GM19438 (cell line): ENCODE results near the gene OOSP4A.

Source experiments
- ATAC-seq: cut with Tn5 transposase; IDR thresholded peaks from one replicate; pipeline ENCODE4 v1.9.1; 2021; ENCODE audit warnings: low read depth; ENCODE audit not compliant: unreplicated experiment

The OOSP4A gene

GRCh38 chr11:59963733-59964132 is at the start of gene OOSP4A:
Gene OOSP4A (plus strand): TSS chr11:59964033. CDS start chr11:59964033, 0 bp downstream.
- no peak for ATAC-seq

- no peak for ATAC-seq
Measured at GRCh38 chr11:59918480-59918879, 45.4 kb upstream of the OOSP4A start.

- no peak for ATAC-seq
Measured at GRCh38 chr11:59918987-59919589, 44.7 kb upstream of the OOSP4A start.

- no peak for ATAC-seq
Measured at GRCh38 chr11:59923813-59924212, 40.0 kb upstream of the OOSP4A start.

- ATAC-seq: no peak
Measured at GRCh38 chr11:59931688-59932087, 32.1 kb upstream of the OOSP4A start.

- ATAC-seq: no peak
Measured at GRCh38 chr11:59938132-59938531, 25.7 kb upstream of the OOSP4A start, which contains the start of gene OOSP1. Gene OOSP1 (plus strand): TSS chr11:59938432. CDS start chr11:59938455, 23 bp downstream.

- ATAC-seq: no peak
Measured at GRCh38 chr11:59938718-59939117, 25.1 kb upstream of the OOSP4A start.

- ATAC-seq: no peak
Measured at GRCh38 chr11:59939482-59939881, 24.4 kb upstream of the OOSP4A start.

GRCh38 chr11:59941091-59941490 is 22.7 kb upstream of the OOSP4A start:
- no peak for ATAC-seq

GRCh38 chr11:59943997-59944714 is 19.7 kb upstream of the OOSP4A start:
- ATAC-seq: no peak

GRCh38 chr11:59944720-59945119 is 19.1 kb upstream of the OOSP4A start:
- ATAC-seq: no peak

GRCh38 chr11:59953463-59954218 is 10.2 kb upstream of the OOSP4A start:
- ATAC-seq: no peak

- ATAC-seq: no peak
Measured at GRCh38 chr11:59954219-59954847, 9.5 kb upstream of the OOSP4A start.

GRCh38 chr11:59957094-59957493 is 6.7 kb upstream of the OOSP4A start:
- no peak for ATAC-seq

- no peak for ATAC-seq
Measured at GRCh38 chr11:59960502-59961381, 3.1 kb upstream of the OOSP4A start.

- no peak for ATAC-seq
Measured at GRCh38 chr11:59962107-59962482, 1.7 kb upstream of the OOSP4A start.

- no peak for ATAC-seq
Measured at GRCh38 chr11:59965424-59965823, 1.6 kb downstream of the OOSP4A start.

GRCh38 chr11:59966201-59966600 is 2.4 kb downstream of the OOSP4A start:
- no peak for ATAC-seq

GRCh38 chr11:59967677-59968394 is 4.0 kb downstream of the OOSP4A start:
- no peak for ATAC-seq
